Amygdala (tissue), 56 donors: ENCODE measurements around the gene MTG1.
"Not testable (repeated sequence)": the region's sequence is repeated elsewhere in the genome, so short reads cannot be mapped to it uniquely, and the experiment has no call there.

Source experiments
- DNase-seq, 56 donors: peaks; one replicate each; lab custom pipeline; 2025; lab: John Stamatoyannopoulos, UW

Gene MTG1

GRCh38 chr10:133377025-133377817, 16.7 kb upstream of the MTG1 start:
- DNase-seq, result no peak

- no peak for DNase-seq
Observed at GRCh38 chr10:133377818-133378250, 16.1 kb upstream of the MTG1 start.

DNA sequence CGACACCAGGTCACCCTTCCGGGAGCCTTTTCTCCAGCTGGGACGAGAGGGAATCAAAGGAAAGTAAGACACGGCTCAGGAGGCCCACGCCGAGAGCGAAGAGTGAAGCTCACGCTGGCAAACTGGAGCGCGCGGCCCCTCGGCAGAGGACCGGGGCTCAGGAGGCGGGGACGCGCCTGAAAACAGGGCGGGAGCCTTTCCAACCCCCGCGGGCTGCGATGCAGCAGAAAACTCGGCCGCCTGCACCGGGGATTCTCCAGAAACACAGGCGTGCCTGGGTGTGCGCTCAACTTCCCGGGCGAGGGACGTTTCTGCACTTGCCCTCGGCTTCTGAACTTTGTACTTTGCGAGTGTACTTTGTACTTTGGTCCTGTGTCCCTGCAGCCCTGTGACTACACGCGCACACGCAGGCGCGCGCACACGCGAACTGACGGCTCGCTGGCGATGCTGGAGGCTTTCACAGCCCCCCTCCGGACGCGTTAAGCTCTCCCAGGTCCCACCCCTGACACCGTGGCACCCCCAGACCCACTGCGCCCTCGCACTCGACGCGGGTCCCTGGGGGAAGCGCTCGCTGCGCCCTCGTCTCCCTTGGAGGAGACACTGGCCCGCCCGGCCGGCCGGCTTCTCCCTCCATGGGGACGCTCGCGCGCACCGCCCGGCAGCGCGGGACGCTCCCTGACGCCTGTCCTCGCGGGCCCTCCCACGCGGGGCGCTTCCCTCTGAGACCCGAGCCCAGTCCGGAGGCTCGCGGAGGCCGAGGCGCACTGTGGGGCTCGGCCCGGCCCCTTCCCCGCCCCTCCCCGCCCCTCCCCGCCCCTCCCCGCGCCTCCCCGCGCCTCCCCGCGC, 15.5 kb upstream of the MTG1 start:
- peak in 43 of 56 donors; percentile 14 to 80 (median 63) for DNase-seq

GRCh38 chr10:133379152-133379800, 14.7 kb upstream of the MTG1 start, which contains the start of gene PAOX:
PAOX (plus strand) TSS chr10:133379262; CDS start chr10:133379317, 55 bp downstream.
- peak in 35 of 56 donors; percentile 17 to 78 (median 50) for DNase-seq

DNA sequence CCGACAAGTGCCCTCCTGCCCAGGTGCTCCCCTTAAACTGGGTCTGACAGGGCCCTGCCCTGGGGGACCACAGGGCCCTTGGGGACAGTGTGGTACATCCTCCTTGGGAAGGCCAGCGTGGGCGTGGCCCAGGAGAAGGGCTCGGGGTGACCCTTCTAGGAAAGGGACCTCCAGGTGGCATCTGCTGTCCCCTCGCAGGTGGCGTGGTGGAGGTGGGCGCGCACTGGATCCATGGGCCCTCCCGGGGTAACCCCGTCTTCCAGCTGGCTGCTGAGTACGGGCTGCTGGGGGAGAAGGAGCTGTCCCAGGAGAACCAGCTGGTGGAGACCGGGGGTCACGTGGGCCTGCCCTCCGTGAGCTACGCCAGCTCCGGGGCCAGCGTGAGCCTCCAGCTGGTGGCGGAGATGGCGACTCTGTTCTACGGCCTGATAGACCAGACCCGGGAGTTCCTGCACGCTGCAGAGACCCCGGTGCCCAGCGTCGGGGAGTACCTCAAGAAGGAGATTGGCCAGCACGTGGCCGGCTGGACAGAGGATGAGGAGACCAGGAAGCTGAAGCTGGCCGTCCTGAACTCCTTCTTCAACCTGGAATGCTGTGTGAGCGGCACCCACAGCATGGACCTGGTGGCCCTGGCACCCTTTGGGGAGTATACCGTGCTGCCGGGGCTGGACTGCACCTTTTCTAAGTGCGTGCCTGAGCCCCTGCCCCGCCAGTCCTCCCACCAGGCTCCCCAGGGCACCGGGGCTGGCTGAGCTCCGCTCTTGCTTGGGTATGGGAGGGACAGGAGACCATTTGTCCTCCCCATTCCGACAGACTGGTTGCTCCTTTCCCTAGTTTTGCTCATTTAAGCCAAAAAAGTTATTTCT, 13.9 kb upstream of the MTG1 start:
- DNase-seq, result peak in 24 of 56 donors; percentile 3 to 67 (median 48)

DNA sequence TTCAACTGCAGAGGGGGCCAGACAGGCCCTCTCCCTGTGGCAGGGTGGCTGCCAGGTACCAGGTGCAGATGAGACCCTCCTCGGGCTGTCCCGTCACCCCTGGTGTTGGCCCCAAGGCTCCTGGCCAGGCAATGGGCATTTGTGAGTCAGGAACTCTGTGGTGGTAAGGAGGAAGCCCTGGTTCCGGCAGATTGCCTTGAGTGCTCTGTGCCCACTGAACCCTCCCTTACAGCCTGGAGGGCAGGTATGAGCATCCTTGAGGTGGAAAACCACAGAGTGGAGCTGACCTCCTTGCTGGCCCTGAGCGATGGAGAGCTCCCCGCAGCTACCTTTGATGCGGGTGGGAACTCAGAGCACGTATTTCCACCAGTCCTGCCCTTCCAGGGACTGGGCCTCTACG, 12.9 kb upstream of the MTG1 start:
- no peak for DNase-seq

DNA sequence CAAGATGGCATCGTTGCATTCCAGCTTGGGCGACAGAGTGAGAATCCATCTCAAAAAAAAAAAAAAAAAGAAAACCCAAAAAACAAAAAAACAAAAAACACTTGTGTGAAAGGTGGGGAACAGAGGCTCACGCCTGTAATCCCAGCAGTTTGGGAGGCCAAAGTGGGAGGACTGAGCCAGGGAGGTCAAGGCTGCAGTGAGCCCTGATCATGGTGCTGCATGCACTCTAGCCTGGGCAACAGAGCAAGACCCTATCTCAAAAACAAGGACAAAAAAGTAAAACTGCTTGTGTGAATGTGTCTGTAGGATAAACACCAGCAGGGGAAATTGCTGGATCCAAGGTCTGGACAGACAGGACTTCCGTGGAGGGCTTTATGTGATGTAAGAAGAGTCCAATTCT, 10.4 kb upstream of the MTG1 start:
- DNase-seq, result no peak

- DNase-seq, result no peak
Observed at GRCh38 chr10:133384071-133384470, 9.9 kb upstream of the MTG1 start.

GRCh38 chr10:133385214-133385613, 8.7 kb upstream of the MTG1 start:
- DNase-seq, result no peak

GRCh38 chr10:133386951-133387350, 7.0 kb upstream of the MTG1 start:
- DNase-seq, result not testable (repeated sequence)

- DNase-seq, result no peak
Observed at GRCh38 chr10:133388236-133388972, 5.6 kb upstream of the MTG1 start.

- no peak for DNase-seq
Observed at GRCh38 chr10:133388973-133389818, 4.8 kb upstream of the MTG1 start.

- DNase-seq, result no peak
Observed at GRCh38 chr10:133390597-133391248, 3.2 kb upstream of the MTG1 start.

DNA sequence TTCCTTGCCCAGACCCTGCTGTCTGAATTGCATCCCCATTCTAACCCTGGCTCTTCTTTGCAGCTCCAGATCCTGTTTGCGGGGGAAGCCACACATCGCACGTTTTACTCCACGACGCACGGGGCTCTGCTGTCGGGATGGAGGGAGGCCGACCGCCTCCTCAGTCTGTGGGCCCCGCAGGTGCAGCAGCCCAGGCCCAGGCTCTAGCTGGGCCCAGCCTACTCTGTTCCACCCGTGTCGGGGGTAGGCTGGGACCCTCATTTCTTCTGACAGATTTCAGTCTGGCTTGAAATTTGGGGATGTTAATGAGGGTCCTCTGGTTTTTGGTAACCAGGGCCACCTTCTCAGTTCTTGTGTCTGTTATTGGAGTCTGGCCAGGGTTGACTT, 2.7 kb upstream of the MTG1 start:
- no peak for DNase-seq

DNA sequence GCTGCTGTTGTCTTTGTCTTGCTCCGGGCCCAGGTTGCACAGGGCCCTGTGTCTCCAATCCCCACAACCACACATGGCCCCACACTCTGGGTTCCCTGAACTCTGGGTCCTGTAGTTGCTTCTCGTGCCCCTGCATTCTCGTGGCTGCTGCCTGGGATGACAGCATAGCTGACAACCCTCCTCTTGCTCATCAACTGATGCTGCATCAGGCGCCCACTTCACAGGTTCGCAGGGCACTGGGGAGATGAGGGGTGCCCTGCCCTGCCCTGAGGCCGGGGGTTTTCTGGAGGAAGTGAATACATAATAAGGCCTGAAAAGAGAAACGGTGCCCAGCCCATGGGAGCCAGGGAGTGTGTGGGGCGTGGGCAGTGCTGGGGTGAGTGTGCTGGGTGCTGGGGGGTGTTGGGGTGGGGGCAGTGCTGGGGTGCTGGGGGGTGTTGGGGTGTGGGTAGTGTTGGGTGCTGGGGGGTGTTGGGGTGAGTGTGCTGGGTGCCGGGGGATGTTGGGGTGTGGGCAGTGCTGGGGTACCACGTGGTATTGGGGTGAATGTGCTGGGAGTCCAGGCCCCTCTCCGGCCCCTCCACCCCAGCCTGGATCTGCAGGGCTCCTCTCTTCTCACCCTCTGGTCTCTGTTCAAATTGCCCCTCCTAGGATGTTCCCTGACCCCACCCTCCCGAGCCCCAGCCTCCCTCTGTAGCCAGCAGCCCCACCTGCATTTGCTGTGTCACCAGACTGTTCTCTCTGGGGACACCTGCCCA, 2.0 kb upstream of the MTG1 start:
- DNase-seq, result no peak

GRCh38 chr10:133393401-133394063, 425 bp upstream of the MTG1 start:
- DNase-seq, result no peak

DNA sequence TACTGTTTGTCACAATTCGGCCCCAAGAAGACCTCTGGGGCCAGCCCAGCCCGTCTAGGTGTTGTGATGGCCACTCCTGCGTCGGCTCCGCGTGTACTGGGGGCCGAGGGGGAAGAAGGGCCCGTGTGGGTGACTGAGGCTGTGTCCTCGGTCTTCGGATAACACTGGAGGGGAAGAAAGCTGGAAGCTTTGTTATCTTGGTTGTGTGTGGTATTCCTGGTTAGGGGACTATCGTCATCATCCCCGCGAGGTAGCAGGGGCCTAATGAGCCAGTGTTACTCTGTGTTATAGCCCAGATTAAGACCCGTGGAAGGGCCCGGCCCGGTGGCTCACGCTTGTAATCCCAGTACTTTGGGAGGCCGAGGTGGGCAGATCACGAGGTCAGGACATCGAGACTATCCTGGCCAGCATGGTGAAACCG, 854 bp downstream of the MTG1 start:
- DNase-seq, result no peak
